HL-60/S4 treated with retinoic acid at 250 ng/mL for 4 days and 3 days (cell line): ENCODE results near the gene SPDYE3.

Experiments used
- in situ Hi-C: fragments of 300-500 bp; cut with MboI; formaldehyde crosslinking; loops from 2 replicates; pipeline ENCODE4 v1.7.0; 2022; ENCODE audit warnings: low sequenced_read_pairs

SPDYE3 gene

DNA sequence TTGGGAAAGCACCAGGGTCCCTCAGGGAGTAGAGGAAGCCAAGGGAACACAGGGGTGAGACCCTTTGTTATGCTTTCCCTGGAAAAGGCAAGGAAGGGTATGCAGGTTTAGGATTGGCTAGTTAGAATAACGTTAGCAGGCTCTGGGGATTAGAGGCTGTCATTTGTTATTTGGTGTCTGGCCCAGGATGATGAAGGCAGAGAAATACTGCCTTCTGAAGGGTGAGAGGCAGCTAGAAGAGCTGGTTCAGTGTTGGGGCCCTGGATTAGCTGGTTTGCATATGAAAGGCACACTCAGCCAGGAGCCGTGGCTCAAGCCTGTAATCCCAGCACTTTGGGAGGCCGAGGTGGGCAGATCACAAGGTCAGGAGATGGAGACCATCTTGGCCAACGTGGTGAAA is 62.8 kb downstream of the SPDYE3 start:
- in situ Hi-C loops = no loop called here

DNA sequence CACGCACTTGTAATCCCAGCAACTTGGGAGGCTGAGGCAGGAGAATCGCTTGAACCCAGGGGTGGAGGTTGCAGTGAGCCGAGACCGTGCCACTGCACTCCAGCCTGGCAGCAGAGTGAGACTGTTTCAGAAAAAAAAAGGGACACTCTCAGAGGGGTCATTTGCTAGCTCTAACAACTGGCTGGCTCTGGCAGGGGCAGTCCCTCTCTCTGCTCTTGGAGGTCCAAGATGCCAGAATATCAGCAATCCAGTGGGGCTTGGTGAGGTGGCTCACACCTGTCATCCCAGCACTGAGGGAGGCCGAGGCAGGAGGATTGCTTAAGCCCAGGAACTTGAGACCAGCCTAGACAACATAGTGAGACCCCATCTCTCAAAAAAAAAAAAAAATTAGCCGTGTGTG is 63.2 kb downstream of the SPDYE3 start:
- in situ Hi-C loops = no loop called here

DNA sequence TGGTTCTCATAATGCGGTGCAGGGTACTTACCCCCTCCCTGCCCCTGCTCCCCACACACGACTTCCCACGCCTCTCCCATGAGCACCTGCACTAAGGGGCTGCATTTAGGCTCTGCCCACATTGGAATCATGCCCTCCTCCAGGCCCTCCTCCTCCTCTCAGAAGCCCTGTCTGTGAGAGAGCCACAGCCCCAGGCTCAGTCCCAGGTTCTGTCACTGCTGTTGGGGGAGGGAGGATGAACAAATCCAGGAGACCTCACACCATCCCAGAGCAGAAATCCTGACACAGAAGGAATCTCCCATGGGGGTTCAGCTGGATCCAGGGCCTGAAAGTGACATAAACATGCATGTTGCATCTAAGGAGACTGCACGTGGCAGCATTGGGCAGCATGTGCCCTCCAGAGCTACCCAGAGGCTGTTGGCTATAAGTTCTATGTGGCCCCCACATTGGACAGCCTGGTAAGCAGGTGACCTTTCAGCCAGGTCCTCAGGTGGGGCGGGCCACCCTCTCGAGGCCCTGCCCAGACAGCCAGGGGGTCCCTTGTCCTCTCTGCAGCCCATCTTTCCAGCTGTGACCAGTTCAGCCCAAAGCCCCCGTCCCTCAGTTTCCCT is 64.2 kb downstream of the SPDYE3 start:
- in situ Hi-C loops = no loop called here
